Bone marrow (tissue), 2 donors: ENCODE data around the gene ELMOD1.
"Not testable (repeated sequence)": the region's sequence is repeated elsewhere in the genome, so short reads cannot be mapped to it uniquely, and the experiment has no call there.

Source experiments
- DNase-seq, 2 donors: peaks; one replicate each; lab custom pipeline; 2025; lab: John Stamatoyannopoulos, UW

The ELMOD1 gene

GRCh38 chr11:107590460-107591377, at the start of gene ELMOD1:
ELMOD1 (plus strand) TSS chr11:107591147; CDS start chr11:107618190, 27,043 bp downstream.
- no peak for DNase-seq

DNA sequence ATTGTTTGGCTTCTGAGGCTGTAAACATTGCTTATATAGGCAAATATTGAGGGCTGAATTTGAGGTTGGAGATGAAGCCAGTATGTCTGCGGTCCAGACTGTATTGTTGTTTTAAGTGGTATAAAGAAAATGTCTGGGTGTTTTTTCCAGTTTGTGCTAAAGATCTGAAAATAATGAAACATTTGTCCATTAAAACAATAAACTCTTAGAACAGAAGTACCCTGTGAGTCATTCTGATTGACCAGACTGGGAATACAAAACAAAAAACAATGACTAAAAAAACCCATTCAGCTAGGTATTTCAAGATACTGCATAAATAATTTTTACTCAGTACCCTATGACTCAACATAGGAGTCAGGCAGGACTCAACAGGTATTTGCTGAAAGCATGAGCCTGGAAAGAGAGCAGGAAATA, 45.8 kb upstream of the ELMOD1 start:
- DNase-seq = no peak

DNA sequence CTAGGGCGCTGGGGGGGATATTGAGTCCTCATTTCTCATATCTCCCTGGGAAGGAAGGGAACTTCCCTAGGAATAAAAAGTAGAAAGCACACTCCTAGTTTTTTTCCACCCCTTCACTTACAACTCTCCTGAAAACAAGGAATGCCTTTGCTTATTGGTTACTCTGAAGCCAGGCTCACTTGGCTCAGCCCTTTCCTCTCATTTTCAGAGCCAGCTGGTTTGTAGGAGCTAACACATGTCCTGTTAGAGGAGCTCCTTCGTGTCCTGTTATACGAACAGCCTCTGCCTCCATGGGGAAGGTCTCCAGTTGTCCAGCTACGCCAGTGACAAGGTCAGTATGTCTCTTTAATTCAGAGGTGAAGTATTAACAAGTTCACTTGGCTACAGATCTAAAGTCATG, 43.0 kb upstream of the ELMOD1 start:
- DNase-seq = no peak

DNA sequence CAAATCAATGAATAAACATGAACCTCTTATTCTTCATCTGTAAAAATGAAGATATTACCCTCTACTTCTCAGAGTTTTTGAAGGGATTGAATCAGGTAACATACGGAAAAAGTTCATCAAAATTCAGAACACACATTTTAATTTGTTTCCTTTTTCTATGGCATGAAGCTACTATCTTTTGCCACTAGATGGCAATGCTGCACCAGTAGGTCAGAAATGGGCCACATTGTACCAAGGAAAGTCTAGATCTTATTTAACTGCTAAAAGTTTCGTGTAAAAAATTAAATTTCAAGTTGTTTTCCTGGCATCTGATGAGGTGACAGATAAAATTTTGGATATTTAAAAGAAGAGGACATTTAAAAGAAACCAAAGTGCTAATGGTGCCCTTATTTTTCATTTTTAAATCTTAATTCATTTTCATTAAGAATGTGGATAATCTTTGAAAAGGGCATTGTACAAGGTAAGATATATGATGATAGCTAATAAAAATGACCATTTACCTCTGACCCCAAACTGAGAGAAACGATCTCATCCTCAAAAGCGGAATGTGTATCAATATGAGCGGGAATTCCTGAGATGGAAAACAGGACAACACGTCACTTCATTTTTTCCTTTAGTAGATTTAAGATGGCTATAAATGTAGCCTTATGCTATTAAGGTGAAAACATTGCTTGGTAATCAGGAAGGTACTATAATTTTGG, 41.5 kb upstream of the ELMOD1 start:
- DNase-seq = peak in 1 of 2 donors; percentile 40

DNA sequence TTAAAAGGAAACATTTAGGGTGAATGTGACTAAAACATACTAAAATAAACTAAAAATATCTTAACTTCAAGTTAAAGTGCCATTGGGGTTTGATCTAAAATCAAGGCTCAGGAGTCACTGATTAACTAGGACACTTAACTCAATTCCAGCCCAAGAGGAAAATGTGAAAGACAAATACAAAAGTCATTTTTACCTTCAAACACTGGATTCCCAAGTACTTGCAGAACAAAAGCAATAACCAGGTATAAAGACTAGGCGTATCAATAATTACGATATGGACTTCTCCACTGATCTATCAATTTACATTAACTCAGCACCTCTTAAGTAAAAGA, 41.0 kb upstream of the ELMOD1 start:
- DNase-seq = no peak

- DNase-seq = no peak
These were observed 40.6 kb upstream of the ELMOD1 start for GRCh38 chr11:107550304-107550703.

DNA sequence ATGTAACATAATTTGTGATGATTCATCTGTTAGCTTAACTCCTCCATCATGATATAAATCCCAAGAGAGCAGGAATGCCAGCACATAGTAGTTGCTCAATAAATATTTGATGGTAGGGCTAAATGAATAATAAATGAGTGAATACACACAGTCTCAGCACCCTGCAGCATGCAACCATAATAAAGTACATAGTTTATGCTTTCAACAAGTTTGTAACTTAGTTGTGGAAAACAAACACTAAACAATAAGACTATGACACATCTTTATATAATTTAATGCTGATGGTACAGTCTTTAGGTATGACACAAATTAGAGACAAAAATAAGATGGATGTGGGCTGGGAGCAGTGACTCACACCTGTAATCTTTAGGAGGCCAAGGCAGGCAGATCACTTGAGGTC, 29.3 kb upstream of the ELMOD1 start:
- no peak for DNase-seq

DNA sequence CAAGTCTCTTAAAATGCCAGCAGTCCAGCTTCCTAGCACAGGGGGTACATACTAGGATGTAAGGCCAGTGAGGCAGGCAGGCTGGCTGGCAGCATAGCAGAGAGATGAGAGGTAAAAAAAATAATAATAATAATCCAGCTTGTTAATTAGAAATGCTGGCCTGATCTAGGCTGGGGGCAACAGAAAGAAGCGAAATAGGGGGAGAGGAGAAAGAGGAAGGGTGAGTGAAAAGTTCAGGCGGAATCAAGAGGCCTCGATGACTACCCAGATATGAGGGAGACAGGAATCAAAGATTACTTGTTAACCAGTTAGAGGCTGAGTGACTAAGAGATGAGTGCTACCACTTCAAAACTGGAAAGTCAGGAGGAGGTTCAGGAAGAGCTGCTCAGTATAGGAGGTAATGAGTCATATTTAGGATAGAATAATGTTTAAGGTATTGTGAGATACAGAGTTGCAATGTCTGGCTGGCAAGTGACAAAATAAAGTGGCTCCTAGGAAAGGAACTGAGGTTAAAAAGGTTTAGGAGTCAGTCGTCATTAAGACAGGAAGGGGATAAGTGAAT, 28.2 kb upstream of the ELMOD1 start:
- peak in 1 of 2 donors; percentile 2 for DNase-seq

DNA sequence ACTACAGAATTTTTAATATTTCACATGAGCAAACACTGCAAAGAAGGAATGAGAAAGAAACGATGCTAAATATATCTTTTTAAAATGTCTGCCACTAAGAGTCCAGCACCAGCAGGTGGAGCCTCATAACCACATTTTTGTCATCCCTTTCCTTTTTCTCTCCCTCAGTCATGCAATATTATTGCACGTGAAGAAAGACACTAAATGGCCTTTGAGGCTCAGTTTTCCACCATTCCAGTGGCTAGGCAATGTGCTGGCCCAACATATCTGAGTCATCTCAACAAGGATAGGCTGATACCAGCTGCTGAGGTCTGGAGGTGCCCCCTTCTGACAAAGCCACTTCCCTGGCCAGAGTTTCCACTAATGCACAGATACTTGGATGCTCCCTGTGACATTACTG, 27.2 kb upstream of the ELMOD1 start:
- DNase-seq = peak in 1 of 2 donors; percentile 49

DNA sequence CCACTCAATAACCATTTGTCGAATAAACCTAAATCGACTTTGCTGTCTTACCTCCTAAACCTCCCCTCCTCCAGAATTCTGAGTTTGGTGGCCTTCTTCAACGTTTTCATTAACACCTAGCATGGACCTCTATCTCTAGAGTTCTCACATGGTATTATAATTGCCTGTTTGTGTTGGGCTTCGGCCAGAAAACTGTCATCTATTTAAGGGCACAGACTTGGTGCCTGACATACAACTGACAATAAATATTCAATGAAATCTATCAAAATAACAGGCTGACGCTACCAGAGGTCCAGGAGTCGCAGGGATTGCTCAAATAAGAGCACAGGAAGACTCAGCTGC, 26.1 kb upstream of the ELMOD1 start:
- no peak for DNase-seq

- peak; percentile 58 to 59 for DNase-seq
These were observed 25.6 kb upstream of the ELMOD1 start, which contains the start of gene ALKBH8 for GRCh38 chr11:107565219-107565937. ALKBH8 (minus strand) TSS chr11:107565735; CDS start chr11:107560893, 4,842 bp downstream.

- DNase-seq = not testable (repeated sequence)
These were observed 24.9 kb upstream of the ELMOD1 start for GRCh38 chr11:107565955-107566501.

DNA sequence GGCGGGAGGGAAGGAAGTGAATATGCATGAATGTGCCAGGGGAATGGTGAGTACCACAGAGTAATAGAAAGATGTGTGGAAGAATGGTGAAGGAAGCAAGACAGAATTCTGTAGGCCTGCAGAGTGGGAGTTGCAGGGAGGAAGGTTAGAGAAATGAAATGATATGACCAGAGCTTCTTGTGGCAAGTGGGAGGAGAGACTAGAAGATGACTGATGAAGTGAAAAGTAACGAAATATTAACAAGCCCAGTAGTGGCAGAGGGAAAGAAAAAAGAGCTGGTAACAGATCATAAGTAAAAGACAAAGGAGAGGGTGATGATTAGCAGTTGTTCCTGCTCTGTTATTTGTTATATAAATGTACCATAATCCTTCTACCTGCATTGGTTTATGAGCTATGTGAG, 24.4 kb upstream of the ELMOD1 start:
- DNase-seq = no peak

GRCh38 chr11:107567739-107568335, 23.1 kb upstream of the ELMOD1 start:
- no peak for DNase-seq

DNA sequence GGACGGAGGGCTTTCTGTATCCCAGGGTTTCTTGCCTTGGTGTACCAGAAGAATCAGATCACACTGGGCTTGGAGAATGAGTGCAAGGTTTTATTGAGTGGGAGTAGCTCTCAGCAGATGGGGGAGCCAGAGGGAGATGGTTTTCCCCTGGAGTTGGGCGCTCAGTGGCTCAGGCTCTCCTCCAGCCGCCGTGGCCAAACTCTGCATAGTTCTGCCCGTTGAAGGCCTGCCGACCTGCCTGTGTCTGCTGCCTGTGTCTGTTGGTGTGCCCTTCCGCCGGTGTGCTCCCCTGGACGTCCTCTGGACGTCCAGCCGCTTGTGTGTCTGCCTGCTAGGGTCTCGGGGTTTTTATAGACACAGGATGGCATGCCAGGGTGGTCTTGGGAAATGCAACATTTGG, 20.9 kb upstream of the ELMOD1 start:
- DNase-seq = no peak

- no peak for DNase-seq
These were observed 17.5 kb upstream of the ELMOD1 start for GRCh38 chr11:107573438-107573837.

DNA sequence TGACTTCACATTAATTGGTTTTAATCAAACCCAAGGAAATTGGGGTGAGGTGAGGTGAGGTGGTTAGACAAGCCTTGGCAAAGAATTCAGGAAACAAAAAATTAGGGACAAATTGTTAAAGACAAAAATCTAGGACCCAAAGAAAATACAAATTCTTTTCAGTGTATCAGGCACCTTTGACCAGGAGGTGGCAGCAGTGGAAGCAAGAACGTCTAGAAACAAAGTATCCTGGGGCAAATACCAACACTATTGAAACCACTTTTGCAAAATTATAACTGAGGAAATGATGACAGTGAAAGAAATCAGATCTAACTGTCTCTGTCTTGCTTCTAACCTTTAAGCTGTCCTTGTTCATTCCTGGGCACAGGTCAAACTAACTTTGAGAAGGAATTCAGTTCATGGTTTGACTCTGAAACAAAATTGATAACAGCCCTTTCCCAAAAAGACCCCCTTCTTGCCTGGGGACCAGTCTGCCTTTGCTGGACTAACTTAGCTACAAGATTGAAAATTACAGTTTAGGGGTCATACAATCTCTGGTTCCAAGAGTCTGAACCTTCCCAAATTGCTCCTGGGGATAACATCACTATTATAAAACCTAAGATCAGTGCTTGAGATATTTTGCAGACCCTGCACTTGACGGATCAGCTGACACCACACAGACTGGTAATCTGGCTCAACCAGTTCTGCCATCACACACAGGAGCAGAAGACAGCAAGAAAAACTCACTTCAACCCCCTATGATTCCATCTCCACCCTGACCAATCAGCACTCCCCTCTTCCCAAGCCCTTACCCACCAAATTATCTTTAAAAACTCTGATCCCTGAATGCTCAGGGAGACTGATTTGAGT, 14.2 kb upstream of the ELMOD1 start:
- peak in 1 of 2 donors; percentile 13 for DNase-seq

DNA sequence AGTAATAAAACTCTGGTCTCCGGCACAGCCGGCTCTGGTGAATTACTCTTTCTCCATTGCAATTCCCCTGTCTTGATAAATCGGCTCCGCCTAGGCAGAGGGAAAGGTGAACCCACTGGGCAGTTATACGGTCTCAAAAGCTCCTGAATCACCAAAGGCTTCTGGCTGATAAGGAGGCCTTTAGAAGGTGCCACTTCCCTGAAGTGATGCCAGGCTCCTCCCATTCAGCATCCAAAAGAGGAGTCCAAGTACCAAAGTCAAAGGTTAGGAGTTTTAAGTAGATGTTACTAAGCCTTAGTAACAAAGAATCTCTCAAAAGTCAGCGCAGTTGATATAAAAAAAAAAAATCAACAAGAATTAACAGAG, 13.6 kb upstream of the ELMOD1 start:
- DNase-seq = no peak

- not testable (repeated sequence) for DNase-seq
These were observed 11.8 kb upstream of the ELMOD1 start for GRCh38 chr11:107579169-107579568.

DNA sequence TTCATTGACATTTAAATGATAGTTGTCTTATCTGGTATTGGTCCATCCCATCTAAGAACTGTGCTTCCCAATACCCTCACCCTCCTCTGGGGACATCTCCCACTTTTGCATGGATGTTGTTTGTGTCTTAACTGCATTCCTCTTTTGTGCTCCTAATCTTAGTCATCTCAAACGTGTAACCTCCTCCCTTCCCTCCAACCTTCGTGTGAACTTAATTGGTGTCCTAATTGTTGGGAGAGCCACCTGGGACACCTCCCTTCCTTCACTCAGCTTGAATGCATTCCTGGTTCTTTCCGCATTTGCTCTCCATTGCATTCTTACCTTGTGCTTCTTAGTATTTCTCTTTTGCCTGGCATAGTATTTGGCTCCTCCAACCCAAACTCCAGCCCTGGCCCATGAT, 9.8 kb upstream of the ELMOD1 start:
- DNase-seq = no peak
